ENCODE data around the gene HAP1. TPM values are rescaled to one million over a fixed set of nuclear protein-coding genes. Genes with fewer than 3 reads are reported as not detected.

The HAP1 gene
- total RNA-seq, 1 donor = not detected

- Histone ChIP-seq H3K4me1 (ENCODE audit: insufficient read depth, low read length) (peaks cover under 1% of the 10 kb centered on the region), H3K27me3 (ENCODE audit: insufficient read depth, low read length) (peaks cover 22% of the 10 kb centered on the region), H3K4me3 (ENCODE audit: low read length) (no peak overlapping the region), H3K9me3 (ENCODE audit: low read depth, low read length) (no peaks in the 10 kb centered on the region)
These were observed 5.4 kb upstream of the HAP1 start for GRCh38 chr17:41739661-41740352.

- peaks cover 10% of the 10 kb centered on the region for H3K4me1 ChIP-seq (ENCODE audit: insufficient read depth, low read length)
- no peak overlapping the region for H3K4me3 ChIP-seq (ENCODE audit: low read length)
- H3K9me3 ChIP-seq (ENCODE audit: low read depth, low read length) = no peaks in the 10 kb centered on the region
- H3K27me3 ChIP-seq (ENCODE audit: insufficient read depth, low read length) = peaks cover 32% of the 10 kb centered on the region
These were observed 4.3 kb upstream of the HAP1 start for GRCh38 chr17:41738801-41739112.

- H3K27me3 ChIP-seq (ENCODE audit: insufficient read depth, low read length) = peaks cover 34% of the 10 kb centered on the region
- peaks cover 10% of the 10 kb centered on the region for H3K4me1 ChIP-seq (ENCODE audit: insufficient read depth, low read length)
- H3K4me3 ChIP-seq (ENCODE audit: low read length) = no peak overlapping the region
- H3K9me3 ChIP-seq (ENCODE audit: low read depth, low read length) = no peaks in the 10 kb centered on the region
These were observed 3.8 kb upstream of the HAP1 start for GRCh38 chr17:41738077-41738800.

GRCh38 chr17:41737680-41738023 is 3.2 kb upstream of the HAP1 start:
- Histone ChIP-seq H3K9me3 (ENCODE audit: low read depth, low read length) (no peaks in the 10 kb centered on the region), H3K4me1 (ENCODE audit: insufficient read depth, low read length) (peaks cover 10% of the 10 kb centered on the region), H3K4me3 (ENCODE audit: low read length) (no peak overlapping the region), H3K27me3 (ENCODE audit: insufficient read depth, low read length) (peaks cover 38% of the 10 kb centered on the region)

GRCh38 chr17:41736983-41737679 is 2.7 kb upstream of the HAP1 start:
- H3K4me1 ChIP-seq (ENCODE audit: insufficient read depth, low read length) = peaks cover 10% of the 10 kb centered on the region
- H3K4me3 ChIP-seq (ENCODE audit: low read length) = no peak overlapping the region
- no peaks in the 10 kb centered on the region for H3K9me3 ChIP-seq (ENCODE audit: low read depth, low read length)
- peaks cover 43% of the 10 kb centered on the region for H3K27me3 ChIP-seq (ENCODE audit: insufficient read depth, low read length)

GRCh38 chr17:41735744-41736143 is 1.3 kb upstream of the HAP1 start:
- Histone ChIP-seq H3K9me3 (ENCODE audit: low read depth, low read length) (no peaks in the 10 kb centered on the region), H3K4me1 (ENCODE audit: insufficient read depth, low read length) (peaks cover 10% of the 10 kb centered on the region), H3K27me3 (ENCODE audit: insufficient read depth, low read length) (peaks cover 50% of the 10 kb centered on the region), H3K4me3 (ENCODE audit: low read length) (no peak overlapping the region)

- Histone ChIP-seq H3K4me1 (ENCODE audit: insufficient read depth, low read length) (peaks cover 10% of the 10 kb centered on the region), H3K9me3 (ENCODE audit: low read depth, low read length) (no peaks in the 10 kb centered on the region), H3K27me3 (ENCODE audit: insufficient read depth, low read length) (peaks cover 50% of the 10 kb centered on the region), H3K4me3 (ENCODE audit: low read length) (no peak overlapping the region)
These were observed 488 bp upstream of the HAP1 start for GRCh38 chr17:41734949-41735313.

GRCh38 chr17:41733348-41734138 is 900 bp downstream of the HAP1 start:
- Histone ChIP-seq H3K4me1 (ENCODE audit: insufficient read depth, low read length) (peaks cover 10% of the 10 kb centered on the region), H3K27me3 (ENCODE audit: insufficient read depth, low read length) (peaks cover 50% of the 10 kb centered on the region), H3K4me3 (ENCODE audit: low read length) (no peak overlapping the region), H3K9me3 (ENCODE audit: low read depth, low read length) (no peaks in the 10 kb centered on the region)

- peaks cover 40% of the 10 kb centered on the region for H3K27me3 ChIP-seq (ENCODE audit: insufficient read depth, low read length)
- H3K9me3 ChIP-seq (ENCODE audit: low read depth, low read length) = no peaks in the 10 kb centered on the region
- H3K4me1 ChIP-seq (ENCODE audit: insufficient read depth, low read length) = peaks cover 10% of the 10 kb centered on the region
- H3K4me3 ChIP-seq (ENCODE audit: low read length) = no peak overlapping the region
These were observed 2.6 kb downstream of the HAP1 start for GRCh38 chr17:41731836-41732235.

- peaks cover 10% of the 10 kb centered on the region for H3K4me1 ChIP-seq (ENCODE audit: insufficient read depth, low read length)
- peaks cover 30% of the 10 kb centered on the region for H3K27me3 ChIP-seq (ENCODE audit: insufficient read depth, low read length)
- no peaks in the 10 kb centered on the region for H3K9me3 ChIP-seq (ENCODE audit: low read depth, low read length)
These were observed 4.0 kb downstream of the HAP1 start for GRCh38 chr17:41730479-41730878.

GRCh38 chr17:41728056-41728455 is 6.4 kb downstream of the HAP1 start:
- no peaks in the 10 kb centered on the region for H3K9me3 ChIP-seq (ENCODE audit: low read depth, low read length)
- no peak overlapping the region for H3K4me3 ChIP-seq (ENCODE audit: low read length)
- no peaks in the 10 kb centered on the region for H3K4me1 ChIP-seq (ENCODE audit: insufficient read depth, low read length)
- peaks cover 15% of the 10 kb centered on the region for H3K27me3 ChIP-seq (ENCODE audit: insufficient read depth, low read length)

More at GRCh38 chr17:41730479-41730878, 4.0 kb downstream of the HAP1 start:
- H3K4me3 ChIP-seq (ENCODE audit: low read length) = no peak overlapping the region

GRCh38 chr17:41725134-41725533 is 9.3 kb downstream of the HAP1 start:
- Histone ChIP-seq H3K4me3 (ENCODE audit: low read length) (no peak overlapping the region), H3K27me3 (ENCODE audit: insufficient read depth, low read length) (no peaks in the 10 kb centered on the region), H3K4me1 (ENCODE audit: insufficient read depth, low read length) (no peaks in the 10 kb centered on the region), H3K9me3 (ENCODE audit: low read depth, low read length) (no peaks in the 10 kb centered on the region)

GRCh38 chr17:41724476-41725050 is 9.9 kb downstream of the HAP1 start:
- Histone ChIP-seq H3K9me3 (ENCODE audit: low read depth, low read length) (no peaks in the 10 kb centered on the region), H3K4me3 (ENCODE audit: low read length) (no peak overlapping the region), H3K27me3 (ENCODE audit: insufficient read depth, low read length) (no peaks in the 10 kb centered on the region), H3K4me1 (ENCODE audit: insufficient read depth, low read length) (no peaks in the 10 kb centered on the region)

GRCh38 chr17:41723801-41724475 is 10.5 kb downstream of the HAP1 start:
- H3K4me3 ChIP-seq (ENCODE audit: low read length) = no peak overlapping the region
- H3K27me3 ChIP-seq (ENCODE audit: insufficient read depth, low read length) = no peaks in the 10 kb centered on the region
- H3K9me3 ChIP-seq (ENCODE audit: low read depth, low read length) = no peaks in the 10 kb centered on the region
- no peaks in the 10 kb centered on the region for H3K4me1 ChIP-seq (ENCODE audit: insufficient read depth, low read length)
